Heart left ventricle (tissue), 16 donors: Measurements from ENCODE around the gene ATM. TPM values are rescaled to one million over a fixed set of nuclear protein-coding genes. Genes with fewer than 3 reads are reported as not detected.

Experiments used
- ATAC-seq, 4 donors: fragments of 200-7000 bp; cut with Tn5 transposase; one replicate each; pipeline ENCODE4 v1.9.1; 2020 to 2022; ENCODE audit warnings: moderate library complexity in 4 of 4, mild to moderate bottlenecking in 3 of 4, moderate number of reproducible peaks in 1 of 4
- DNase-seq, 5 donors: peaks; one replicate each; pipeline ENCODE4 v3.0.0-alpha.2; 2020
- H3K27ac ChIP-seq, 12 donors: fragments of 200-600 bp; sonication (generic) in 4 of 12; one replicate each; pipeline versions ENCODE4 v1.5.0 to v1.8.0; 2016 to 2022; ENCODE audit warnings: mild to moderate bottlenecking in 2 of 12
- H3K27me3 ChIP-seq, 9 donors: fragments of 200-600 bp; sonication (generic) in 2 of 9; one replicate each; pipeline versions ENCODE4 v1.5.1 to v1.8.0; 2016 to 2022; ENCODE audit warnings: mild to moderate bottlenecking in 3 of 9
- H3K36me3 ChIP-seq, 9 donors: fragments of 200-600 bp; sonication (generic) in 2 of 9; one replicate each; pipeline versions ENCODE4 v1.5.0 to v1.8.0; 2018 to 2022; ENCODE audit warnings: mild to moderate bottlenecking in 2 of 9
- H3K4me1 ChIP-seq, 12 donors: fragments of 200-600 bp; sonication (generic) in 4 of 12; one replicate each; pipeline versions ENCODE4 v1.5.0 to v1.8.0; 2016 to 2022; ENCODE audit warnings: mild to moderate bottlenecking in 3 of 12
- H3K4me3 ChIP-seq, 12 donors: fragments of 200-600 bp; sonication (generic) in 4 of 12; one replicate each; pipeline versions ENCODE4 v1.5.0 to v1.8.0; 2017 to 2022; ENCODE audit warnings: mild to moderate bottlenecking in 9 of 12, moderate library complexity in 4 of 12
- H3K9me3 ChIP-seq, 12 donors: fragments of 200-600 bp; sonication (generic) in 4 of 12; one replicate each; pipeline versions ENCODE4 v1.5.0 to v1.8.0; 2016 to 2022; ENCODE audit warnings: mild to moderate bottlenecking in 1 of 12
- POLR2A ChIP-seq, 2 donors: fragments of 450-650 bp; IDR thresholded peaks; one replicate each; pipeline ENCODE4 v1.6.1; 2017; ENCODE audit warnings: antibody characterized with exemption in 2 of 2, mild to moderate bottlenecking in 2 of 2, moderate library complexity in 2 of 2
- WGBS, 4 donors: extraction: QIAGEN DNeasy Blood & Tissue Kit in 2 of 4; methylation state at CpG; one replicate each; pipeline versions ENCODE4 v1.1.5 to v1.1.7; 2013 to 2018; 5-methylcytosine and 5-hydroxymethylcytosine counted together
- intact Hi-C, 10 donors: fragments of 100-400 bp; cut with DNase I; formaldehyde crosslinking; loops; one replicate each; pipeline versions ENCODE4 v1.11.1 to v1.14.2; 2022
- polyA plus RNA-seq, 2 donors: library from polyadenylated mRNA; stranded (reverse); fragments of 200-250 nt; gene quantifications; one replicate each; pipeline ENCODE4 v1.2.3, GENCODE V29; 2013
- total RNA-seq, 9 donors: library from RNA; depleted of rRNA in 2 of 9; stranded (reverse); fragments of >200 nt in 2 of 9; fragmentation: NEBNext Ultra II Directional in 3 of 9; extraction: Animal tissue kit (Norgen Biotek cat#: 25700) in 3 of 9; gene quantifications; one replicate each; pipeline versions ENCODE4 v1.1.0 to v1.2.4, GENCODE V29; 2016 to 2023
- TF ChIP-seq, protein P1 (sequence below), 12 donors: fragments of 200-600 bp; sonication (generic) in 4 of 12; IDR thresholded peaks; one replicate each; pipeline versions ENCODE4 v1.5.0 to v1.8.0; 2018 to 2022; ENCODE audit warnings: antibody characterized with exemption in 12 of 12, mild to moderate bottlenecking in 5 of 12
- donor health status: ischemic (EF 13 %, LVEDD 7.1; RV severe dilation, severe dysfunction).
- donor health status: healthy with polysubstance abuse.
- donor health status: DM: no; HTN: yes; CAD: no.
- donor health status: DM: no; HTN: no; CAD: no.
- donor health status: ischemic (EF 25% LVEDD 6.9; RV normal size, moderate dysfunction).
- donor health status: ischemic (EF 25% LVEDD 5.7; RV mildly dilated, moderate dysfunction).
- donor health status: healthy.
- donor health status: DM: yes; HTN: yes; CAD: no.
- donor health status: ischemic (EF 35%, LVEDD 5.7; RV mildly dilated, moderate dysfunction).
- donor health status: nonischemic (EF 11% LVEDD 7.7; RV severe dilation, severe dysfunction).
- donor health status: DM: yes; HTN: yes; CAD: no.
- donor health status: PGD.
- donor health status: ischemic (EF 29% LVEDD 5.4; RV normal size, mild dysfunction).
- donor health status: nonischemic (EF 23%, LVEDD 6.1; RV moderate dilation, normal function).

Gene ATM
- total and polyA plus RNA-seq, 11 donors: 14.0 to 50.8 (median 31.2) TPM

DNA sequence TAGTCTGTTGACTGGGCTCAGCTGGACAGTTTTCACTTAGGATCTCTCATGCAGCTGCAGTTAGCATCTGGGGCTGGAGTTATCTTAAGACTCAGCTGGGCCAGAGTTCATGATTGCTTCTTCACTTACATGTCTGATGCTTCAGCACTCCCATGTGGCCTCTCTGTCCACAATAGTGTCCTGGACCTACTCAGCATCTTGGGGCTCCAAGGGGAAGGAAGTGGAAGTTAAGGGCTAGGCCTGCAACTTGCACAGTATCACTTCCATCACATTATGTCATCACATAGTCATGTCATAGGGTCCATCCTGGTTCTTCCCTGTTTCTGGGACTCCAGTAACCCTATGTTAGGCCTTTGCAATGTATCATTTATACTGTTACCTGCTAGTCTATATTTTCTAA, 128.6 kb downstream of the ATM start:
- Histone ChIP-seq H3K36me3 (peaks cover 0 to 100% (median 88%) of the 10 kb centered on the region in 9 donors), H3K4me1 (no peaks in the 10 kb centered on the region), H3K27ac (no peak overlapping the region), H3K4me3 (no peak overlapping the region), H3K27me3 (no peaks in the 10 kb centered on the region), H3K9me3 (no peaks in the 10 kb centered on the region)
- no peak for ATAC-seq
- no peak for TF ChIP-seq POLR2A (IDR thresholded peaks at IDR 0.05)
- TF ChIP-seq, protein P1, sequence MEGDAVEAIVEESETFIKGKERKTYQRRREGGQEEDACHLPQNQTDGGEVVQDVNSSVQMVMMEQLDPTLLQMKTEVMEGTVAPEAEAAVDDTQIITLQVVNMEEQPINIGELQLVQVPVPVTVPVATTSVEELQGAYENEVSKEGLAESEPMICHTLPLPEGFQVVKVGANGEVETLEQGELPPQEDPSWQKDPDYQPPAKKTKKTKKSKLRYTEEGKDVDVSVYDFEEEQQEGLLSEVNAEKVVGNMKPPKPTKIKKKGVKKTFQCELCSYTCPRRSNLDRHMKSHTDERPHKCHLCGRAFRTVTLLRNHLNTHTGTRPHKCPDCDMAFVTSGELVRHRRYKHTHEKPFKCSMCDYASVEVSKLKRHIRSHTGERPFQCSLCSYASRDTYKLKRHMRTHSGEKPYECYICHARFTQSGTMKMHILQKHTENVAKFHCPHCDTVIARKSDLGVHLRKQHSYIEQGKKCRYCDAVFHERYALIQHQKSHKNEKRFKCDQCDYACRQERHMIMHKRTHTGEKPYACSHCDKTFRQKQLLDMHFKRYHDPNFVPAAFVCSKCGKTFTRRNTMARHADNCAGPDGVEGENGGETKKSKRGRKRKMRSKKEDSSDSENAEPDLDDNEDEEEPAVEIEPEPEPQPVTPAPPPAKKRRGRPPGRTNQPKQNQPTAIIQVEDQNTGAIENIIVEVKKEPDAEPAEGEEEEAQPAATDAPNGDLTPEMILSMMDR (IDR thresholded peaks at IDR 0.05): no peak
- intact Hi-C loops: no loop called here
- DNase-seq: no peak

DNA sequence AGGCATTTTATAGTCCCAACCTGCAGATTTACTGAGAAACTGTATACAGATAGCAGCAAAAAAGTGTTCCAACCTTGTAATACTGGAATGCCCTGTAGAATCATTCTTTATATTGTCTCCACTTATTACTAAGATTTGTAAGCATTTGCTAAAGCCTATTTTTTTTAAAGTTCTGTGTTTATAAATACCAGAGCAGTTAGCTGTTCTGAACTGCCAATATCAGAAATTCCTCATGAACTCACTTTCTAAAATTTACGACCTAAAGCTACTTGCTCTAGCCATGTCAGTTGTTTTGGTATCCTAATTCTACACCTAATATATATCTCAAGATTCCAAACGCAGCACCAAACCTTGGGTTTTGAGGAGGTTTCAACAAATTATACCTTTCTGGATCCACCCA, 141.3 kb downstream of the ATM start:
- 92 to 97% (median 96%) methylated on average over 2 of the region's 2 CpGs for WGBS, 4 donors
- H3K36me3 ChIP-seq: peaks cover 0 to 35% (median 29%) of the 10 kb centered on the region in 9 donors
- intact Hi-C loops: no loop called here
- no peaks in the 10 kb centered on the region for H3K9me3 ChIP-seq
- ATAC-seq (no peak), DNase-seq (no peak)
- no peak overlapping the region for H3K4me3 ChIP-seq
- H3K27me3 ChIP-seq: no peaks in the 10 kb centered on the region
- H3K4me1 ChIP-seq: no peaks in the 10 kb centered on the region
- no peak overlapping the region for H3K27ac ChIP-seq
- TF ChIP-seq, protein P1 (IDR thresholded peaks at IDR 0.05): no peak
- no peak for TF ChIP-seq POLR2A (IDR thresholded peaks at IDR 0.05)

DNA sequence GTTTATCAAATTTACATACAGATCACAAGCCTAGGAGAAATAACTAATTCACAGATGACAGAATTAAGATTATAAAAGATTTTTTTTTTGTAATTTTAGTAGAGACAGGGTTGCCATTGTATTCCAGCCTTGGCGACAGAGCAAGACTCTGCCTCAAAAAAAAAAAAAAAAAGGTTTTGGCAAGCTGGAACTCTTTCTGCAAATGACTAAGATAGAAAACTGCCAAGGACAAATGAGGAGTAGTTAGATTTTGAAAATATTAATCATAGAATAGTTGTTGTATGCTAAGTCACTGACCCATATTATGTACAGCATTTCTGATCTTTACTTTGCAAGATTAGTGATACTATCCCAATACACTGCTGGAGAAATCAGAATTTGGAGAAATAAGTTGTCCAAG, 145.3 kb downstream of the ATM start:
- ATAC-seq: peak in 1 of 4 donors; percentile 29
- Histone ChIP-seq H3K27me3 (no peaks in the 10 kb centered on the region), H3K4me1 (no peaks in the 10 kb centered on the region), H3K4me3 (no peak overlapping the region), H3K9me3 (peaks cover 0 to under 1% (median 0%) of the 10 kb centered on the region in 12 donors), H3K36me3 (peaks cover 0 to 35% (median 31%) of the 10 kb centered on the region in 9 donors), H3K27ac (no peak overlapping the region)
- 44 to 81% (median 66%) methylated on average over 1 of the region's 1 CpG for WGBS, 4 donors
- TF ChIP-seq, protein P1 (IDR thresholded peaks at IDR 0.05): no peak
- no peak for TF ChIP-seq POLR2A (IDR thresholded peaks at IDR 0.05)
- intact Hi-C loops: no loop called here
- DNase-seq: no peak

DNA sequence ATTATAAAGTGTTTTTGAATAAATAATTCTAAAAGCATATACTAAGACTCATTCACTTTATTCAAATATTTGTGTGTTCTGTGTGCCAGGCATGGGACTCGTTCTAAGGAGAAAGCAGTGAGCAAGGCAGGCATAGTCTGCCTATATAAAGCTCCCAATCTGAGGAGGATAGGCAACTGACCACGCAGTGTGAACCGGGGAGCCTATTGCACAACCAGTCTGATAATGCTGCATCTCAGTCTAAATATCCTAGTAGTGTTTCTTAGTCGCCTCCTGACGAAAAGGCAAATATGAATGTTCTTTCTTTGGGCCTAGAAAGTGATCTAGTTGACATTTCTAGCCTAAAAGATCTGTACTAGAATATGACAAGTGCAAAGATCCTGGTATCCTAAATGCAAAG, 146.2 kb downstream of the ATM start:
- intact Hi-C loops: no loop called here
- Histone ChIP-seq H3K36me3 (peaks cover 0 to 35% (median 31%) of the 10 kb centered on the region in 9 donors), H3K4me1 (no peaks in the 10 kb centered on the region), H3K27me3 (no peaks in the 10 kb centered on the region), H3K9me3 (peaks cover 0 to 4% (median 0%) of the 10 kb centered on the region in 12 donors), H3K4me3 (no peak overlapping the region), H3K27ac (no peak overlapping the region)
- DNase-seq (no peak), ATAC-seq (no peak)
- 70 to 95% (median 74%) methylated on average over 5 of the region's 5 CpGs for WGBS, 4 donors
- TF ChIP-seq, protein P1 (IDR thresholded peaks at IDR 0.05): no peak
- no peak for TF ChIP-seq POLR2A (IDR thresholded peaks at IDR 0.05)
